Aorta (tissue), 5 donors: ENCODE data around the gene CD109. TPM values are rescaled to one million over a fixed set of nuclear protein-coding genes. Genes with fewer than 3 reads are reported as not detected.
"Not testable (repeated sequence)": the region's sequence is repeated elsewhere in the genome, so short reads cannot be mapped to it uniquely, and the experiment has no call there.

ENCODE experiments used
- ATAC-seq: fragments of 200-7000 bp; cut with Tn5 transposase; one replicate; pipeline ENCODE4 v1.9.1; 2022; ENCODE audit warnings: moderate library complexity; ENCODE audit not compliant: low FRiP score
- DNase-seq, 2 donors: peaks; one replicate each; pipeline ENCODE4 v3.0.0-alpha.2; 2020
- H3K27ac ChIP-seq, 2 donors: one replicate each; pipeline ENCODE4 v1.5.1; 2013; ENCODE audit warnings: low read length in 2 of 2, mild to moderate bottlenecking in 2 of 2, moderate library complexity in 2 of 2, control low read depth in 1 of 2, inconsistent platforms in 1 of 2, low read depth in 1 of 2
- H3K27me3 ChIP-seq, 2 donors: one replicate each; pipeline ENCODE4 v1.6.1; 2013; ENCODE audit warnings: control low read depth in 1 of 2, low read length in 1 of 2, mild to moderate bottlenecking in 1 of 2, moderate library complexity in 1 of 2; ENCODE audit not compliant: insufficient read depth in 2 of 2, control insufficient read depth in 1 of 2
- H3K36me3 ChIP-seq, 2 donors: one replicate each; pipeline ENCODE4 v1.6.1; 2013; ENCODE audit warnings: control low read depth in 1 of 2, low read length in 1 of 2, mild to moderate bottlenecking in 1 of 2; ENCODE audit not compliant: insufficient read depth in 2 of 2, control insufficient read depth in 1 of 2
- H3K4me1 ChIP-seq, 2 donors: one replicate each; pipeline ENCODE4 v1.6.1; 2013; ENCODE audit warnings: low read length in 2 of 2, control low read depth in 1 of 2, mild to moderate bottlenecking in 1 of 2, moderate library complexity in 1 of 2; ENCODE audit not compliant: insufficient read depth in 2 of 2, control insufficient read depth in 1 of 2
- H3K4me3 ChIP-seq, 2 donors: one replicate each; pipeline ENCODE4 v1.5.1; 2013; ENCODE audit warnings: low read length in 2 of 2, control low read depth in 1 of 2, mild to moderate bottlenecking in 1 of 2
- H3K9me3 ChIP-seq: one replicate; pipeline ENCODE4 v1.6.1; 2013; ENCODE audit warnings: mild to moderate bottlenecking, low read length; ENCODE audit not compliant: control insufficient read depth
- WGBS, 2 donors: extraction: QIAGEN DNeasy Blood & Tissue Kit; methylation state at CpG; one replicate each; pipeline ENCODE4 v1.1.7; 2013; 5-methylcytosine and 5-hydroxymethylcytosine counted together
- intact Hi-C, 2 donors: fragments of 100-400 bp; cut with DNase I; formaldehyde crosslinking; loops; one replicate each; pipeline versions ENCODE4 v1.14.2 to v1.15.0; 2022
- polyA plus RNA-seq, 2 donors: library from polyadenylated mRNA; stranded (reverse); fragments of 200-250 nt; gene quantifications; one replicate each; pipeline ENCODE4 v1.2.3, GENCODE V29; 2013
- total RNA-seq, 2 donors: library from RNA; stranded (reverse); fragmentation: NEBNext Ultra II Directional; extraction: Animal tissue kit (Norgen Biotek cat#: 25700); gene quantifications; one replicate each; pipeline ENCODE4 v1.2.1, GENCODE V29; 2021
- donor health status: healthy with polysubstance abuse.
- donor health status: Bipolar disorder and iron deficiency.
- donor health status: DM: no; HTN: no; CAD: no.
- donor health status: DM: no; HTN: no; CAD: no.
- donor health status: DM: yes; HTN: yes; CAD: no.

CD109 gene
- total and polyA plus RNA-seq, 4 donors = 1.9 to 29.8 (median 15.2) TPM

GRCh38 chr6:73823046-73823735 is 127.2 kb downstream of the CD109 start:
- no peak overlapping the region for H3K27ac ChIP-seq
- DNase-seq (no peak), ATAC-seq (no peak)
- WGBS, 2 donors = 53 to 55% methylated on average over 6 of the region's 6 CpGs
- H3K9me3 ChIP-seq = no peaks in the 10 kb centered on the region
- no peaks in the 10 kb centered on the region for H3K36me3 ChIP-seq
- no peaks in the 10 kb centered on the region for H3K27me3 ChIP-seq
- no peaks in the 10 kb centered on the region for H3K4me1 ChIP-seq
- intact Hi-C loops = no loop called here
- H3K4me3 ChIP-seq = no peak overlapping the region

DNA sequence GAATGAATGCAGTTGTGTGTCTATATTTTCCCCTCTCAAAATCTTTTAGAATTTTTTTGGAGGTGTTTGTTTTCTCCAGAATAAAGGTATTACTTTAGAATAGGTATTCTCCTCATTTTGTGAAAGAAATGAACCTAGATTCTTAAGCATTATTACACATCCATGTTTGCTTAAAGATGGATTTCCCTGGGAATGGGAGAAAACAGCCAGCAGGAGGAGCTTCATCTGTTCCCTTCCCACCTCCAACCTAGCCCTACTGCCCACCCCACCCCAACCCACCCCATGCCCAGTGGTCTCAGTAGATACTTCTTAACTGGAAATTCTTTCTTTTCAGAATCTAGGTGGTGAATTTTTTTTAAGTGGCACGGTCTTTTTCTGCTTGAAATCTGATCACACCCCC is 127.8 kb downstream of the CD109 start:
- Histone ChIP-seq H3K9me3 (no peaks in the 10 kb centered on the region), H3K4me3 (no peak overlapping the region), H3K36me3 (no peaks in the 10 kb centered on the region), H3K27me3 (no peaks in the 10 kb centered on the region), H3K4me1 (no peaks in the 10 kb centered on the region), H3K27ac (no peak overlapping the region)
- 90 to 96% methylated on average over 1 of the region's 1 CpG for WGBS, 2 donors
- no peak for DNase-seq
- ATAC-seq = no peak
- intact Hi-C loops = no loop called here

DNA sequence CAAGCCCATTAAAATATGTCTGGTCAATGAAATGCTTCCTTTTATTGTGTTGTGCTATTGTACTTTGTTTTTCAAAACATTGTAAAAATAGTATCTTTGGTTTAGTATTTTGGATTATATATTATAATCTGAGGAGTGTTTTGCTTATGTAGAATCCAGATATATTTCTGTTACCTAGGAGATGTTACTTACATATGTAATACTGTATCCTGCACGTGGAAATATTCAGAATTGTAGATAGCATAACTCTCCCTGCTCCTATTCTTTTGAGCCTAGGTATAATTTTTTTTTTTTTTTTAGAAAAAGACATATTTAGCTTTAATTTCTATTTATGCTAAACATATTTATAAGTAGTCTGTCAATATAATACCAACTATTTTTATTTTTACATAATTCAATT is 130.6 kb downstream of the CD109 start:
- 60 to 83% methylated on average over 1 of the region's 1 CpG for WGBS, 2 donors
- DNase-seq = no peak

DNA sequence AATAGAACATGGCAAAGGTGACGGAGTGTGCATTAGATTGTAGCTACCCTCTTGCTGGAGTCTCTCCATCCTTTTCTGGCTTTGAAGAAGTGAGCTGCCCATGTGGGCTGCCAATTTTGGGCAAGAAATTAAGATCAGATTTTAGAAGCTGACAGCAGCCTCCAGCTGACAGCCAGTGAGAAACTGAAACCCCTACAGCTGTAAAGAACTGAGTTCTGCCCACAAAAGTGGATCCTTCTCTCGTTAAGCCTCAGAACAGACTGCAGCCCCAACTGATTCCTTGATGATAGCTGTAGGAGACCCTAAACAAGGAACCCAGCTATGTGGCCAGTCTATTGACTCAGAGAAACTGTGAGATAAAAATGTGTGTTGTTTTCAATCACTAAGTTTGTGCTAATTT is 134.1 kb downstream of the CD109 start:
- ATAC-seq = no peak
- DNase-seq = no peak
- Histone ChIP-seq H3K4me1 (no peaks in the 10 kb centered on the region), H3K27ac (no peak overlapping the region), H3K36me3 (peaks cover 2 to 3% of the 10 kb centered on the region in 2 donors), H3K4me3 (no peak overlapping the region), H3K27me3 (no peaks in the 10 kb centered on the region), H3K9me3 (no peaks in the 10 kb centered on the region)
- intact Hi-C loops = no loop called here
- whole genome bisulfite sequencing, 2 donors = 87 to 91% methylated on average over 2 of the region's 2 CpGs

More for the DNA sequence above, 130.6 kb downstream of the CD109 start:
- H3K9me3 ChIP-seq = no peaks in the 10 kb centered on the region
- no peak overlapping the region for H3K4me3 ChIP-seq
- H3K27me3 ChIP-seq = no peaks in the 10 kb centered on the region
- H3K4me1 ChIP-seq = no peaks in the 10 kb centered on the region
- H3K36me3 ChIP-seq = peaks cover 0 to 3% of the 10 kb centered on the region in 2 donors
- no peak overlapping the region for H3K27ac ChIP-seq
- no peak for ATAC-seq
- intact Hi-C loops = no loop called here

- WGBS, 2 donors = 74 to 78% methylated on average over 1 of the region's 1 CpG
- Histone ChIP-seq H3K4me1 (no peaks in the 10 kb centered on the region), H3K27ac (no peak overlapping the region), H3K27me3 (no peaks in the 10 kb centered on the region), H3K9me3 (no peaks in the 10 kb centered on the region), H3K4me3 (no peak overlapping the region), H3K36me3 (peaks cover 2 to 3% of the 10 kb centered on the region in 2 donors)
- ATAC-seq (no peak), DNase-seq (no peak)
- intact Hi-C loops = no loop called here
These were observed 136.3 kb downstream of the CD109 start for GRCh38 chr6:73832313-73832712.

DNA sequence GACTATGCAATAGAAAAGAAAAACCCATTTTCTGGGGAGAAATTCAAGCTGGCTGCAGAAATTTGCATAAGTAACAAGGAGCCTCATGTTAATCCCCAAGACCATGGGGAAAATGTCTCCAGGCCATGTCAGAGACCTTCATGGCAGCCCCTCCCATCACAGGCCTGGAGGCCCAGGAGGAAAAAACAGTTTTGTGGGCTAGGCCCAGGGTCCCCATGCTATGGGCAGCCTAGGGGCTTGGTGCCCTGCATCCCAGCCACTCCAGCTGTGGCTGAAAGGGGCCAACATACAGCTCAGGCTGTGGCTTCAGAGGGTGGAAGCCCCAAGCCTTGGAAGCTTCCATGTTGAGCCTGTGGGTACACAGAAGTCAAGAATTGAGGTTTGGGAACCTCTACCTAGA is 148.7 kb downstream of the CD109 start:
- intact Hi-C loops, H3K4me3 ChIP-seq, H3K36me3 ChIP-seq, DNase-seq, H3K27ac ChIP-seq, ATAC-seq, H3K27me3 ChIP-seq, H3K9me3 ChIP-seq, H3K4me1 ChIP-seq: not testable (repeated sequence)

- H3K4me1 ChIP-seq, ATAC-seq, H3K4me3 ChIP-seq, H3K27ac ChIP-seq, intact Hi-C loops, H3K9me3 ChIP-seq, H3K36me3 ChIP-seq, DNase-seq, H3K27me3 ChIP-seq: not testable (repeated sequence)
- WGBS, 2 donors = 96 to 98% methylated on average over 7 to 25 of the region's 25 CpGs
These were observed 155.0 kb downstream of the CD109 start for GRCh38 chr6:73851048-73851447.

DNA sequence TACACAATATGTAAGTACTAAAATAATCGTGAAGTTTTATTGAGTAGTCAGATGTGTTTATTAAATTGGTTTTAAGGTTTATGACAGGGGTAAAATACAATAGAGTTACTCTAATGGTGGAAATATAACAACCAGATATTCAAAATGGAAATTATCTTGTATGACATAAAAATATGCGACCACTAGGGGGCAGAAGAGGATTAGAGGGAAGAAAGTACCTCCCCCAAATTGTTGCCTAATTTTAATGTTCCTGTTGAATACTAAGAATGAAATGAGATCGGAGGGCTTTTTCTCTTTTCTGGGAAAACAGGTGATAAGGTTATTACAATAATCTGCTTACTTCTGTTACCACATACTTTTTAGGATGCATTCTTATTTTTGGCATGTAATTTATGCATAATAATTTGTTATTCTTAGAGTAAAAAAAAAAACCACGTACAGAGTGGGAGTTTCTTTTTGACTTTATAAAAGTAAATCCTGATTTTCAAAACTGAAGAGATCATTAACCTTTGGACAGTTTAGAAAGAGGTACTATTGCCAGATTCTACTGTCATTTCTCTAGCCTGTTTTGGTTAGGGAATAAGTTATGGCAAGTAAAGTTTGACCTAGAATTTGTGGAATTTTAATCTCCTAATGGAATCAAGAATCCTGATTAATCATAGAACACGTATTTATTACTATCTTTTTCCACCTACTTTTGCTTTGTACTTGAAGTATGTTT is 159.2 kb downstream of the CD109 start:
- no peak for DNase-seq
- intact Hi-C loops = loop anchor here (2.0 to 5.0 kb wide), 2 partner anchors 1354 to 1357 kb away; no protein-coding TSS in a partner anchor
- H3K27ac ChIP-seq = no peak overlapping the region
- no peak overlapping the region for H3K4me3 ChIP-seq
- no peaks in the 10 kb centered on the region for H3K4me1 ChIP-seq
- 4 to 8% methylated on average over 5 of the region's 5 CpGs for WGBS, 2 donors
- no peaks in the 10 kb centered on the region for H3K36me3 ChIP-seq
- H3K27me3 ChIP-seq = no peaks in the 10 kb centered on the region
- no peaks in the 10 kb centered on the region for H3K9me3 ChIP-seq
- peak; percentile 85 for ATAC-seq
